K562 (cell line): ENCODE data around the gene SCRN2. TPM values are rescaled to one million over a fixed set of nuclear protein-coding genes. Genes with fewer than 3 reads are reported as not detected.

Source experiments
- ARID1B ChIP-seq: fragments of 450-650 bp; IDR thresholded peaks from 2 replicates; pipeline ENCODE4 v1.6.1; 2016; ENCODE audit warnings: antibody characterized with exemption, mild to moderate bottlenecking, inconsistent platforms
- BRF2 ChIP-seq: IDR thresholded peaks from 3 replicates; pipeline ENCODE4 v1.6.1; 2011; ENCODE audit warnings: borderline replicate concordance, mild to moderate bottlenecking; ENCODE audit not compliant: insufficient read length, insufficient read depth
- CREBBP ChIP-seq: IDR thresholded peaks from one replicate; pipeline ENCODE4 v1.6.1; 2012; ENCODE audit warnings: low read depth, mild to moderate bottlenecking, control low read depth, inconsistent platforms, low read length
- DMBX1 ChIP-seq: fragments of 250-450 bp; sonication (Bioruptor Pico); IDR thresholded peaks from 2 replicates; pipeline ENCODE4 v1.8.0; 2022; ENCODE audit warnings: inconsistent platforms, mild to moderate bottlenecking, moderate library complexity, borderline replicate concordance
- FOXA1 ChIP-seq: fragments of 450-650 bp; IDR thresholded peaks from 2 replicates; pipeline ENCODE4 v1.6.1; 2016; ENCODE audit warnings: mild to moderate bottlenecking, borderline replicate concordance
- FOXJ3 ChIP-seq: sonication (generic); formaldehyde crosslinking; IDR thresholded peaks from 2 replicates; pipeline ENCODE4 v1.4.0; 2020; ENCODE audit warnings: mild to moderate bottlenecking, missing genetic modification reagents
- HES1 ChIP-seq: fragments of 450-650 bp; IDR thresholded peaks from 2 replicates; pipeline ENCODE4 v1.6.1; 2016; ENCODE audit warnings: low read depth, mild to moderate bottlenecking, moderate library complexity
- IRF9 ChIP-seq: fragments of 450-650 bp; IDR thresholded peaks from 2 replicates; pipeline ENCODE4 v1.6.1; 2016; ENCODE audit warnings: missing biosample characterization, missing genetic modification characterization
- KDM4B ChIP-seq, 2 experiments: fragments of 450-650 bp in 1 of 2; sonication (generic) in 1 of 2; IDR thresholded peaks; 2 replicates each; pipeline ENCODE4 v1.6.1; 2016 to 2017; ENCODE audit warnings: borderline replicate concordance in 2 of 2, antibody characterized with exemption in 1 of 2, low read depth in 1 of 2, mild to moderate bottlenecking in 1 of 2
- MBD2 ChIP-seq: sonication (generic); IDR thresholded peaks from 2 replicates; pipeline ENCODE4 v1.6.1; 2016; ENCODE audit warnings: low read depth, borderline replicate concordance
- MTA1 ChIP-seq: fragments of 450-650 bp; IDR thresholded peaks from 2 replicates; pipeline ENCODE4 v1.6.1; 2017; ENCODE audit warnings: borderline replicate concordance
- OTX1 ChIP-seq: fragments of 450-650 bp; formaldehyde crosslinking; IDR thresholded peaks from 2 replicates; pipeline ENCODE4 v1.4.0; 2022; ENCODE audit warnings: mild to moderate bottlenecking
- PCBP1 ChIP-seq: fragments of 200-400 bp; formaldehyde crosslinking; IDR thresholded peaks from 2 replicates; pipeline ENCODE4 v1.6.1; 2018; ENCODE audit warnings: mild to moderate bottlenecking, low read depth, low read length; ENCODE audit not compliant: poor library complexity, severe bottlenecking
- POLR2B ChIP-seq: fragments of 450-650 bp; IDR thresholded peaks from 2 replicates; pipeline ENCODE4 v1.6.1; 2018; ENCODE audit warnings: low read depth; ENCODE audit not compliant: partially characterized antibody
- POLR3G ChIP-seq: IDR thresholded peaks from 2 replicates; pipeline ENCODE4 v1.6.1; 2011; ENCODE audit not compliant: insufficient read length, insufficient replicate concordance; ENCODE audit errors: extremely low read depth
- RAD51 ChIP-seq: fragments of 450-650 bp; IDR thresholded peaks from 2 replicates; pipeline ENCODE4 v1.7.1; 2016; ENCODE audit warnings: low read depth, mild to moderate bottlenecking, borderline replicate concordance
- SMAD2 ChIP-seq: fragments of 150-350 bp; IDR thresholded peaks from 2 replicates; pipeline ENCODE4 v1.6.1; 2014; ENCODE audit warnings: low read depth, mild to moderate bottlenecking, low read length
- SNIP1 ChIP-seq: fragments of 450-650 bp; IDR thresholded peaks from 2 replicates; pipeline ENCODE4 v1.7.1; 2017; ENCODE audit warnings: low read depth, mild to moderate bottlenecking
- TAF9B ChIP-seq: fragments of 450-650 bp; IDR thresholded peaks from 2 replicates; pipeline ENCODE4 v1.6.1; 2018; ENCODE audit warnings: mild to moderate bottlenecking; ENCODE audit not compliant: partially characterized antibody
- ZNF12 ChIP-seq: sonication (generic); formaldehyde crosslinking; IDR thresholded peaks from 2 replicates; pipeline ENCODE4 v1.4.0; 2020; ENCODE audit warnings: mild to moderate bottlenecking, missing genetic modification reagents
- ZNF316 ChIP-seq: fragments of 450-650 bp; IDR thresholded peaks from 2 replicates; pipeline ENCODE4 v1.6.1; 2016
- polyA plus RNA-seq, 8 experiments: library from polyadenylated mRNA; depleted of rRNA in 4 of 8; stranded (reverse) in 5 of 8; unstranded in 3 of 8; fragments of >200 nt; fragmentation: Nextera tagmentation in 2 of 8; fragmentation: Illumina TruSeq in 1 of 8; extraction: Ambion mirVana in 2 of 8; extraction: Trizol in 1 of 8; gene quantifications; 2 replicates each; pipeline versions ENCODE4 v1.2.1 to v1.2.3, GENCODE V29; 2011 to 2014; ENCODE audit warnings: inconsistent platforms in 1 of 8, missing spikeins in 1 of 8
- total RNA-seq, 7 experiments: library from RNA; depleted of rRNA in 6 of 7; stranded (reverse); fragments of >200 nt in 6 of 7; fragmentation: Illumina TruSeq in 2 of 7; extraction: Trizol in 2 of 7; gene quantifications; 2 replicates each; pipeline versions ENCODE4 v1.2.1 to v1.2.3, GENCODE V29; 2011 to 2021; ENCODE audit warnings: low replicate concordance in 1 of 7
- TF ChIP-seq, protein P1 (sequence below): fragments of 250-450 bp; sonication (Bioruptor Pico); IDR thresholded peaks from 2 replicates; pipeline ENCODE4 v1.8.0; 2022; ENCODE audit warnings: moderate library complexity, mild to moderate bottlenecking, inconsistent platforms
- TF ChIP-seq, protein P2 (sequence below): fragments of 200-800 bp; sonication (Bioruptor generic); IDR thresholded peaks from 2 replicates; pipeline ENCODE4 v1.6.1; 2017; ENCODE audit warnings: missing genetic modification characterization, missing compliant biosample characterization

Gene SCRN2
- total and polyA plus RNA-seq, 9 of the 15 experiments (the other 6 are each of a cell fraction or from before 2014, with no cell fraction given): 0.25 to 32.9 (median 13.6) TPM

GRCh38 chr17:47840742-47841487 is at the start of gene SCRN2 (continued):
- TF ChIP-seq POLR3G (no peak), FOXA1 (no peak), HES1 (no peak), KDM4B (IDR thresholded peaks at IDR 0.05; ENCODE audit: borderline replicate concordance in 2 of 2, low read depth in 1 of 2) (no peak), CREBBP (no peak), ARID1B (peak; percentile 48; the same call in 1 of the 2 replicates), MBD2 (no peak; the same call in 1 of the 2 replicates), RAD51 (peak; percentile 51; the same call in 1 of the 2 replicates), SNIP1 (no peak), PCBP1 (peak; percentile 92), FOXJ3 (CRISPR knock-in tag) (no peak), IRF9 (tag) (no peak), SMAD2 (no peak), TAF9B (no peak), BRF2 (no peak), OTX1 (CRISPR knock-in tag) (peak; percentile 70; the same call in 1 of the 2 replicates), ZNF316 (no peak), ZNF12 (CRISPR knock-in tag) (no peak), POLR2B (peak; percentile 68), MTA1 (peak; percentile 34; the same call in 1 of the 2 replicates), DMBX1 (CRISPR knock-in tag) (no peak)
- TF ChIP-seq, protein P1, sequence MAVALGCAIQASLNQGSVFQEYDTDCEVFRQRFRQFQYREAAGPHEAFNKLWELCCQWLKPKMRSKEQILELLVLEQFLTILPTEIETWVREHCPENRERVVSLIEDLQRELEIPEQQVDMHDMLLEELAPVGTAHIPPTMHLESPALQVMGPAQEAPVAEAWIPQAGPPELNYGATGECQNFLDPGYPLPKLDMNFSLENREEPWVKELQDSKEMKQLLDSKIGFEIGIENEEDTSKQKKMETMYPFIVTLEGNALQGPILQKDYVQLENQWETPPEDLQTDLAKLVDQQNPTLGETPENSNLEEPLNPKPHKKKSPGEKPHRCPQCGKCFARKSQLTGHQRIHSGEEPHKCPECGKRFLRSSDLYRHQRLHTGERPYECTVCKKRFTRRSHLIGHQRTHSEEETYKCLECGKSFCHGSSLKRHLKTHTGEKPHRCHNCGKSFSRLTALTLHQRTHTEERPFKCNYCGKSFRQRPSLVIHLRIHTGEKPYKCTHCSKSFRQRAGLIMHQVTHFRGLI (CRISPR knock-in tag): no peak
- TF ChIP-seq, protein P2, sequence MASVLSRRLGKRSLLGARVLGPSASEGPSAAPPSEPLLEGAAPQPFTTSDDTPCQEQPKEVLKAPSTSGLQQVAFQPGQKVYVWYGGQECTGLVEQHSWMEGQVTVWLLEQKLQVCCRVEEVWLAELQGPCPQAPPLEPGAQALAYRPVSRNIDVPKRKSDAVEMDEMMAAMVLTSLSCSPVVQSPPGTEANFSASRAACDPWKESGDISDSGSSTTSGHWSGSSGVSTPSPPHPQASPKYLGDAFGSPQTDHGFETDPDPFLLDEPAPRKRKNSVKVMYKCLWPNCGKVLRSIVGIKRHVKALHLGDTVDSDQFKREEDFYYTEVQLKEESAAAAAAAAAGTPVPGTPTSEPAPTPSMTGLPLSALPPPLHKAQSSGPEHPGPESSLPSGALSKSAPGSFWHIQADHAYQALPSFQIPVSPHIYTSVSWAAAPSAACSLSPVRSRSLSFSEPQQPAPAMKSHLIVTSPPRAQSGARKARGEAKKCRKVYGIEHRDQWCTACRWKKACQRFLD (CRISPR knock-in tag): peak; percentile 74
